HG03196 (cell line): Measurements from ENCODE around the gene PXMP2.
A peak's percentile ranks its signal among the peaks of the same experiment; 100 is the strongest.

Experiments used
- ATAC-seq: cut with Tn5 transposase; IDR thresholded peaks from one replicate; pipeline ENCODE4 v1.9.1; 2021; ENCODE audit not compliant: unreplicated experiment

Gene PXMP2

GRCh38 chr12:132659146-132659545 is 28.2 kb upstream of the PXMP2 start:
- no peak for ATAC-seq

GRCh38 chr12:132660052-132660451 is 27.3 kb upstream of the PXMP2 start:
- no peak for ATAC-seq

- ATAC-seq, result no peak
These were observed 26.4 kb upstream of the PXMP2 start for GRCh38 chr12:132660996-132661395.

- ATAC-seq, result no peak
These were observed 25.4 kb upstream of the PXMP2 start for GRCh38 chr12:132661972-132662371.

GRCh38 chr12:132662901-132663755 is 24.3 kb upstream of the PXMP2 start:
- ATAC-seq, result no peak

- no peak for ATAC-seq
These were observed 22.9 kb upstream of the PXMP2 start for GRCh38 chr12:132664206-132665148.

- no peak for ATAC-seq
These were observed 22.3 kb upstream of the PXMP2 start for GRCh38 chr12:132665149-132665491.

GRCh38 chr12:132665794-132666193 is 21.6 kb upstream of the PXMP2 start:
- no peak for ATAC-seq

- ATAC-seq, result no peak
These were observed 18.9 kb upstream of the PXMP2 start for GRCh38 chr12:132668191-132669088.

GRCh38 chr12:132669166-132669879 is 18.1 kb upstream of the PXMP2 start:
- ATAC-seq, result no peak

- no peak for ATAC-seq
These were observed 15.3 kb upstream of the PXMP2 start for GRCh38 chr12:132672116-132672515.

- no peak for ATAC-seq
These were observed 14.7 kb upstream of the PXMP2 start for GRCh38 chr12:132672678-132673077.

GRCh38 chr12:132673288-132674179 is 13.9 kb upstream of the PXMP2 start:
- ATAC-seq, result no peak

GRCh38 chr12:132674561-132674960 is 12.8 kb upstream of the PXMP2 start:
- ATAC-seq, result no peak

- no peak for ATAC-seq
These were observed 11.5 kb upstream of the PXMP2 start for GRCh38 chr12:132675757-132676432.

GRCh38 chr12:132677492-132677891 is 9.9 kb upstream of the PXMP2 start:
- ATAC-seq, result no peak

GRCh38 chr12:132685400-132685799 is 2.0 kb upstream of the PXMP2 start:
- ATAC-seq, result no peak

- ATAC-seq, result peak; percentile 20
These were observed 569 bp upstream of the PXMP2 start for GRCh38 chr12:132686825-132687210.

GRCh38 chr12:132689227-132689626 is 1.8 kb downstream of the PXMP2 start:
- ATAC-seq, result no peak
